Measurements from ENCODE around the gene PBX4. TPM values are rescaled to one million over a fixed set of nuclear protein-coding genes. Genes with fewer than 3 reads are reported as not detected.

Gene PBX4
- total RNA-seq, 1 donor from 2014 or later: 0.93 TPM

DNA sequence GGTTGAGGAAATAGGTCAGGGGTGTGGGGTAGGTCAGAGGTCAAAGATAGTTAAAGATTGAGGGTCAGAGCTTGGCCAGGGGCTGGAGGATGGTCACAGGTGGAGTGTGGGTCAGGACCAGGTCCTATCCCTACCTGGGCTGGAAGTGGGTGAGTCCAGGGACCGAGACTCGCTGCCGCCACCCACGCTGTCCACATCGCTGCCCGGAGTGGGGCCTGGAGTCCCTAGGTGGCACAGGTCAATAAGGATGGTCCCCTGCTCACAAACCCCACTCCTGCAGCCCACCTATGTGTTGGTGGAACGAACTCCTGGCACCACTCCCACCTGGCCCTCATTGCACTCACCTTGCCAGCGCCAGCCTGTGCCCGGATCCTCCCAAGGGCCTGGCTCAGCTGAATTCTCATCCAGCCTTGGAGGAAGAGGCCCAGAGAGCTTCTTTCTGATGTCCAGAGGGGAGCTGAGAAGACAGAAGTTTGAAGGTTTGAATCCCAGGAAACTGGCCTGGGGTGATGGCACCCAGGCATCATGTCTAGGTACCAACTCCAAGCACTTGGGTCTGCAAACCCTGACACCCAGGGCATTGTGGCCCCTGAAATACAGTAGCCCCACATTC, 18.2 kb upstream of the PBX4 start:
- no peak for FAIRE-seq
- H3K4me1 ChIP-seq (ENCODE audit: insufficient read depth, low read length): no peaks in the 10 kb centered on the region

GRCh38 chr19:19635313-19635702, 16.8 kb upstream of the PBX4 start:
- Histone ChIP-seq H3K27ac (ENCODE audit: low read depth, low read length) (no peak overlapping the region), H3K79me2 (ENCODE audit: insufficient read depth, low read length) (no peaks in the 10 kb centered on the region), H2AFZ (ENCODE audit: low read depth, low read length) (no peak overlapping the region), H3K4me3 (ENCODE audit: insufficient read depth, low read depth, low read length) (no peak overlapping the region), H3K36me3 (ENCODE audit: insufficient read depth, low read length) (peaks cover 8% of the 10 kb centered on the region), H3K9me3 (ENCODE audit: insufficient read depth, low read depth, low read length) (no peaks in the 10 kb centered on the region), H3K9ac (ENCODE audit: low read length) (no peak overlapping the region), H3K4me1 (ENCODE audit: insufficient read depth, low read length) (no peaks in the 10 kb centered on the region), H3K4me2 (ENCODE audit: low read length) (no peak overlapping the region), H3K27me3 (ENCODE audit: insufficient read depth, low read length) (no peaks in the 10 kb centered on the region), H4K20me1 (ENCODE audit: insufficient read depth, low read length) (peaks cover 6% of the 10 kb centered on the region)
- Mint-ChIP-seq H3K9me3 (ENCODE audit: unreplicated experiment) (no peaks in the 10 kb centered on the region), H3K27me3 (ENCODE audit: low read depth, unreplicated experiment) (no peaks in the 10 kb centered on the region), H3K27ac (ENCODE audit: unreplicated experiment) (no peak overlapping the region), H3K4me3 (ENCODE audit: unreplicated experiment) (no peak overlapping the region), H3K4me1 (ENCODE audit: low read depth, unreplicated experiment) (no peaks in the 10 kb centered on the region), H3K36me3 (ENCODE audit: low read depth, unreplicated experiment) (peaks cover 38% of the 10 kb centered on the region)
- no peak for DNase-seq (ENCODE audit: low read depth)
- TF ChIP-seq, protein P1, sequence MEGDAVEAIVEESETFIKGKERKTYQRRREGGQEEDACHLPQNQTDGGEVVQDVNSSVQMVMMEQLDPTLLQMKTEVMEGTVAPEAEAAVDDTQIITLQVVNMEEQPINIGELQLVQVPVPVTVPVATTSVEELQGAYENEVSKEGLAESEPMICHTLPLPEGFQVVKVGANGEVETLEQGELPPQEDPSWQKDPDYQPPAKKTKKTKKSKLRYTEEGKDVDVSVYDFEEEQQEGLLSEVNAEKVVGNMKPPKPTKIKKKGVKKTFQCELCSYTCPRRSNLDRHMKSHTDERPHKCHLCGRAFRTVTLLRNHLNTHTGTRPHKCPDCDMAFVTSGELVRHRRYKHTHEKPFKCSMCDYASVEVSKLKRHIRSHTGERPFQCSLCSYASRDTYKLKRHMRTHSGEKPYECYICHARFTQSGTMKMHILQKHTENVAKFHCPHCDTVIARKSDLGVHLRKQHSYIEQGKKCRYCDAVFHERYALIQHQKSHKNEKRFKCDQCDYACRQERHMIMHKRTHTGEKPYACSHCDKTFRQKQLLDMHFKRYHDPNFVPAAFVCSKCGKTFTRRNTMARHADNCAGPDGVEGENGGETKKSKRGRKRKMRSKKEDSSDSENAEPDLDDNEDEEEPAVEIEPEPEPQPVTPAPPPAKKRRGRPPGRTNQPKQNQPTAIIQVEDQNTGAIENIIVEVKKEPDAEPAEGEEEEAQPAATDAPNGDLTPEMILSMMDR (IDR thresholded peaks at IDR 0.05; ENCODE audit: insufficient read depth, low read depth, low read length): no peak
- no peak for TF ChIP-seq EZH2 (IDR thresholded peaks at IDR 0.05; ENCODE audit: insufficient read depth, low read length)
- FAIRE-seq: no peak

More for the DNA sequence above, 18.2 kb upstream of the PBX4 start:
- H3K4me2 ChIP-seq (ENCODE audit: low read length): no peak overlapping the region
- no peak overlapping the region for H3K4me3 ChIP-seq (ENCODE audit: insufficient read depth, low read depth, low read length)
- H3K27ac ChIP-seq (ENCODE audit: low read depth, low read length): no peak overlapping the region
- no peak for DNase-seq (ENCODE audit: low read depth)
- H2AFZ ChIP-seq (ENCODE audit: low read depth, low read length): no peak overlapping the region
- peaks cover 6% of the 10 kb centered on the region for H4K20me1 ChIP-seq (ENCODE audit: insufficient read depth, low read length)
- no peak overlapping the region for H3K9ac ChIP-seq (ENCODE audit: low read length)
- Mint-ChIP-seq H3K9me3 (ENCODE audit: unreplicated experiment) (no peaks in the 10 kb centered on the region), H3K27me3 (ENCODE audit: low read depth, unreplicated experiment) (no peaks in the 10 kb centered on the region), H3K27ac (ENCODE audit: unreplicated experiment) (no peak overlapping the region), H3K4me3 (ENCODE audit: unreplicated experiment) (no peak overlapping the region), H3K36me3 (ENCODE audit: low read depth, unreplicated experiment) (peaks cover 32% of the 10 kb centered on the region), H3K4me1 (ENCODE audit: low read depth, unreplicated experiment) (no peaks in the 10 kb centered on the region)
- no peaks in the 10 kb centered on the region for H3K9me3 ChIP-seq (ENCODE audit: insufficient read depth, low read depth, low read length)
- H3K36me3 ChIP-seq (ENCODE audit: insufficient read depth, low read length): peaks cover 8% of the 10 kb centered on the region
- H3K79me2 ChIP-seq (ENCODE audit: insufficient read depth, low read length): no peaks in the 10 kb centered on the region
- TF ChIP-seq EZH2 (IDR thresholded peaks at IDR 0.05; ENCODE audit: insufficient read depth, low read length): no peak
- TF ChIP-seq, protein P1 (IDR thresholded peaks at IDR 0.05; ENCODE audit: insufficient read depth, low read depth, low read length): no peak
- H3K27me3 ChIP-seq (ENCODE audit: insufficient read depth, low read length): no peaks in the 10 kb centered on the region

DNA sequence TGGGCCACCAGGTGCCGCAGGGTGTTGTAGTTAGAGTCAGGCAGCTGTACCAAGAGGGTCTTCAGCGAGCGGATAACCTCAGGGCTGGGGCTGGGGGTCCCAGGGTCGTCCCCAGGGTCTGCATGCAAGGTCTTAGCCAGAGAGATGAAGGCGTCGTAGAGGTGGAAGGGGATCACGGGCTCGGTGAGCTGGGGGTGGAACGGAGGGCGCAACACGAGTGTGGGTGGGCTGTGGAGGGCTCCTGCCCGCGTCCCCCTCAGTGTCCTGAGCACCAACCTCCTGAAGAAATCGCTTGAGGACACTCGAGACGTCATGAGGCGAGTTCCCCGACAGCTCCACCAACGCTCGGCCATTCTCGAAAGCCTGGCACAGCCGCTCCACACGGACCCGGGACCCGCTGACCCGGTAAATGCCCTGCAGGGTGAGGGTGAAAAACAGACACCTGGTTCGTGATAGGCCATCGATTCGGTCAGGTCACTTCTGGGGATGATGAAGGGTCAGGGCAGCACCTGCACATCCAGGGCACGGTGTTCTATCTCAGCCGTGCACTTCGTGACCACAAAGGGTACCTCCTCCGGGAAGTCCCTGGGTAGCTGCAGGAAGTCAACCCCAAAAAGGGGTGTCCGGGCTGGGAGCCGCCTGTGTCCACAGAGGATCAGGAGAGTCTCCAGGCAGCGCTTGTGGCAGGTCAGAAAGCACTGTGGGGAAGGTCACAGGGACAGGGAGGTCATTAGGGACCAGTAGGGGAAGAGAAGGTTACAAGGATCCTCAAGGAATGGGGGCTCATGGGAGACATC, 16.2 kb upstream of the PBX4 start:
- Mint-ChIP-seq H3K36me3 (ENCODE audit: low read depth, unreplicated experiment) (peaks cover 38% of the 10 kb centered on the region), H3K27me3 (ENCODE audit: low read depth, unreplicated experiment) (no peaks in the 10 kb centered on the region), H3K4me1 (ENCODE audit: low read depth, unreplicated experiment) (no peaks in the 10 kb centered on the region), H3K4me3 (ENCODE audit: unreplicated experiment) (no peak overlapping the region), H3K27ac (ENCODE audit: unreplicated experiment) (no peak overlapping the region), H3K9me3 (ENCODE audit: unreplicated experiment) (no peaks in the 10 kb centered on the region)
- H3K9me3 ChIP-seq (ENCODE audit: insufficient read depth, low read depth, low read length): no peaks in the 10 kb centered on the region
- H3K27me3 ChIP-seq (ENCODE audit: insufficient read depth, low read length): no peaks in the 10 kb centered on the region
- peaks cover 8% of the 10 kb centered on the region for H3K36me3 ChIP-seq (ENCODE audit: insufficient read depth, low read length)
- H3K4me3 ChIP-seq (ENCODE audit: insufficient read depth, low read depth, low read length): no peak overlapping the region
- FAIRE-seq (no peak), DNase-seq (ENCODE audit: low read depth) (no peak)
- H3K4me2 ChIP-seq (ENCODE audit: low read length): no peak overlapping the region
- peaks cover 6% of the 10 kb centered on the region for H4K20me1 ChIP-seq (ENCODE audit: insufficient read depth, low read length)
- H3K27ac ChIP-seq (ENCODE audit: low read depth, low read length): no peak overlapping the region
- H2AFZ ChIP-seq (ENCODE audit: low read depth, low read length): no peak overlapping the region
- H3K4me1 ChIP-seq (ENCODE audit: insufficient read depth, low read length): no peaks in the 10 kb centered on the region
- no peak for TF ChIP-seq EZH2 (IDR thresholded peaks at IDR 0.05; ENCODE audit: insufficient read depth, low read length)
- TF ChIP-seq, protein P1 (IDR thresholded peaks at IDR 0.05; ENCODE audit: insufficient read depth, low read depth, low read length): no peak
- H3K9ac ChIP-seq (ENCODE audit: low read length): no peak overlapping the region
- H3K79me2 ChIP-seq (ENCODE audit: insufficient read depth, low read length): no peaks in the 10 kb centered on the region

All from astrocyte (in vitro differentiated cells and primary cell).